WTC11 (cell line): ENCODE results near the gene PANK4. TPM values are rescaled to one million over a fixed set of nuclear protein-coding genes. Genes with fewer than 3 reads are reported as not detected.

Experiments used
- ATAC-seq: fragments of 200-7000 bp; cut with Tn5 transposase; 2 replicates; pipeline ENCODE4 v1.10.0; 2021; ENCODE audit warnings: mild to moderate bottlenecking, moderate library complexity
- CTCF ChIA-PET: fragments of 300-600 bp; sonication (Branson Sonifier 250); formaldehyde crosslinking; loops from one replicate; lab custom pipeline; 2021; ENCODE audit warnings: antibody characterized with exemption; lab: Charles Lee
- POLR2A ChIA-PET: fragments of 350-600 bp; sonication (Branson Sonifier 250); formaldehyde crosslinking; loops from one replicate; lab custom pipeline; 2021; ENCODE audit warnings: antibody characterized with exemption; lab: Charles Lee
- DNase-seq: peaks from one replicate; pipeline ENCODE4 v3.0.0; 2021; ENCODE audit warnings: low spot score
- H3K27ac Mint-ChIP-seq: 2 replicates; pipeline ENCODE4 v1.8.0; 2021; ENCODE audit warnings: mixed read lengths
- H3K27me3 Mint-ChIP-seq: 2 replicates; pipeline ENCODE4 v1.8.0; 2021; ENCODE audit warnings: low read depth, mild to moderate bottlenecking, moderate library complexity, mixed read lengths
- H3K36me3 Mint-ChIP-seq: 2 replicates; pipeline ENCODE4 v1.8.0; 2021; ENCODE audit warnings: mixed read lengths
- H3K4me1 Mint-ChIP-seq: 2 replicates; pipeline ENCODE4 v1.8.0; 2022; ENCODE audit warnings: mixed read lengths
- H3K4me3 Mint-ChIP-seq: 2 replicates; pipeline ENCODE4 v1.8.0; 2021; ENCODE audit warnings: mild to moderate bottlenecking, moderate library complexity, mixed read lengths
- H3K9me3 Mint-ChIP-seq: 2 replicates; pipeline ENCODE4 v1.8.0; 2021; ENCODE audit warnings: mixed read lengths
- ELF4 ChIP-seq: sonication (generic); formaldehyde crosslinking; IDR thresholded peaks from 2 replicates; pipeline ENCODE4 v1.8.1; 2022; ENCODE audit warnings: low read depth, mild to moderate bottlenecking, moderate library complexity, missing genetic modification reagents
- FOXJ3 ChIP-seq: sonication (generic); formaldehyde crosslinking; IDR thresholded peaks from 2 replicates; pipeline ENCODE4 v1.9.0; 2021; ENCODE audit warnings: missing genetic modification reagents, mild to moderate bottlenecking, borderline replicate concordance
- TCF7 ChIP-seq: sonication (generic); formaldehyde crosslinking; IDR thresholded peaks from 2 replicates; pipeline ENCODE4 v1.8.0; 2022; ENCODE audit warnings: mild to moderate bottlenecking, low read depth, missing genetic modification reagents, moderate library complexity
- ZNF232 ChIP-seq: sonication (generic); formaldehyde crosslinking; IDR thresholded peaks from 2 replicates; pipeline ENCODE4 v1.8.0; 2022; ENCODE audit warnings: mild to moderate bottlenecking, missing genetic modification reagents
- ZNF263 ChIP-seq: sonication (generic); formaldehyde crosslinking; IDR thresholded peaks from 2 replicates; pipeline ENCODE4 v1.8.1; 2022; ENCODE audit warnings: low read depth, mild to moderate bottlenecking, moderate library complexity, missing genetic modification reagents
- ZNF532 ChIP-seq: fragments of 250-450 bp; sonication (Bioruptor Pico); IDR thresholded peaks from 2 replicates; pipeline ENCODE4 v1.9.0; 2021; ENCODE audit warnings: mild to moderate bottlenecking, borderline replicate concordance
- total RNA-seq: library from RNA; stranded (reverse); gene quantifications from 3 replicates; pipeline ENCODE4 v1.2.3, GENCODE V29; 2021
- TF ChIP-seq, protein P1 (sequence below): sonication (generic); formaldehyde crosslinking; IDR thresholded peaks from 2 replicates; pipeline ENCODE4 v1.8.0; 2023; ENCODE audit warnings: missing genetic modification reagents, mild to moderate bottlenecking, borderline replicate concordance
- TF ChIP-seq, protein P2 (sequence below): fragments of 250-450 bp; sonication (Bioruptor Pico); conservative IDR thresholded peaks from 2 replicates; pipeline ENCODE4 v1.9.0; 2021; ENCODE audit warnings: mild to moderate bottlenecking
- TF ChIP-seq, protein P3 (sequence below): sonication (generic); formaldehyde crosslinking; IDR thresholded peaks from 2 replicates; pipeline ENCODE4 v1.8.1; 2022; ENCODE audit warnings: mild to moderate bottlenecking, missing genetic modification reagents, moderate library complexity, borderline replicate concordance
- TF ChIP-seq, protein P4 (sequence below): sonication (generic); formaldehyde crosslinking; IDR thresholded peaks from 2 replicates; pipeline ENCODE4 v1.8.0; 2022; ENCODE audit warnings: mild to moderate bottlenecking, missing genetic modification reagents

PANK4 gene
- total RNA-seq, 1 experiment from 2014 or later, result 52.5 TPM

GRCh38 chr1:2460203-2460602 lies 66.2 kb downstream of the PANK4 start:
- ChIA-PET POLR2A (no interaction called here), CTCF (interaction anchor here (0.9 to 1.7 kb wide), 6 partner anchors 16 to 63 kb away, joined by 4 to 5 read pairs (median 4); no protein-coding TSS in a partner anchor)
- TF ChIP-seq, protein P1, sequence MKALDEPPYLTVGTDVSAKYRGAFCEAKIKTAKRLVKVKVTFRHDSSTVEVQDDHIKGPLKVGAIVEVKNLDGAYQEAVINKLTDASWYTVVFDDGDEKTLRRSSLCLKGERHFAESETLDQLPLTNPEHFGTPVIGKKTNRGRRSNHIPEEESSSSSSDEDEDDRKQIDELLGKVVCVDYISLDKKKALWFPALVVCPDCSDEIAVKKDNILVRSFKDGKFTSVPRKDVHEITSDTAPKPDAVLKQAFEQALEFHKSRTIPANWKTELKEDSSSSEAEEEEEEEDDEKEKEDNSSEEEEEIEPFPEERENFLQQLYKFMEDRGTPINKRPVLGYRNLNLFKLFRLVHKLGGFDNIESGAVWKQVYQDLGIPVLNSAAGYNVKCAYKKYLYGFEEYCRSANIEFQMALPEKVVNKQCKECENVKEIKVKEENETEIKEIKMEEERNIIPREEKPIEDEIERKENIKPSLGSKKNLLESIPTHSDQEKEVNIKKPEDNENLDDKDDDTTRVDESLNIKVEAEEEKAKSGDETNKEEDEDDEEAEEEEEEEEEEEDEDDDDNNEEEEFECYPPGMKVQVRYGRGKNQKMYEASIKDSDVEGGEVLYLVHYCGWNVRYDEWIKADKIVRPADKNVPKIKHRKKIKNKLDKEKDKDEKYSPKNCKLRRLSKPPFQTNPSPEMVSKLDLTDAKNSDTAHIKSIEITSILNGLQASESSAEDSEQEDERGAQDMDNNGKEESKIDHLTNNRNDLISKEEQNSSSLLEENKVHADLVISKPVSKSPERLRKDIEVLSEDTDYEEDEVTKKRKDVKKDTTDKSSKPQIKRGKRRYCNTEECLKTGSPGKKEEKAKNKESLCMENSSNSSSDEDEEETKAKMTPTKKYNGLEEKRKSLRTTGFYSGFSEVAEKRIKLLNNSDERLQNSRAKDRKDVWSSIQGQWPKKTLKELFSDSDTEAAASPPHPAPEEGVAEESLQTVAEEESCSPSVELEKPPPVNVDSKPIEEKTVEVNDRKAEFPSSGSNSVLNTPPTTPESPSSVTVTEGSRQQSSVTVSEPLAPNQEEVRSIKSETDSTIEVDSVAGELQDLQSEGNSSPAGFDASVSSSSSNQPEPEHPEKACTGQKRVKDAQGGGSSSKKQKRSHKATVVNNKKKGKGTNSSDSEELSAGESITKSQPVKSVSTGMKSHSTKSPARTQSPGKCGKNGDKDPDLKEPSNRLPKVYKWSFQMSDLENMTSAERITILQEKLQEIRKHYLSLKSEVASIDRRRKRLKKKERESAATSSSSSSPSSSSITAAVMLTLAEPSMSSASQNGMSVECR (CRISPR knock-in tag), result no peak
- TF ChIP-seq FOXJ3 (CRISPR knock-in tag) (no peak), ZNF532 (CRISPR knock-in tag) (no peak), ELF4 (CRISPR knock-in tag) (no peak), ZNF232 (CRISPR knock-in tag) (no peak), ZNF263 (no peak), TCF7 (no peak)
- TF ChIP-seq, protein P2, sequence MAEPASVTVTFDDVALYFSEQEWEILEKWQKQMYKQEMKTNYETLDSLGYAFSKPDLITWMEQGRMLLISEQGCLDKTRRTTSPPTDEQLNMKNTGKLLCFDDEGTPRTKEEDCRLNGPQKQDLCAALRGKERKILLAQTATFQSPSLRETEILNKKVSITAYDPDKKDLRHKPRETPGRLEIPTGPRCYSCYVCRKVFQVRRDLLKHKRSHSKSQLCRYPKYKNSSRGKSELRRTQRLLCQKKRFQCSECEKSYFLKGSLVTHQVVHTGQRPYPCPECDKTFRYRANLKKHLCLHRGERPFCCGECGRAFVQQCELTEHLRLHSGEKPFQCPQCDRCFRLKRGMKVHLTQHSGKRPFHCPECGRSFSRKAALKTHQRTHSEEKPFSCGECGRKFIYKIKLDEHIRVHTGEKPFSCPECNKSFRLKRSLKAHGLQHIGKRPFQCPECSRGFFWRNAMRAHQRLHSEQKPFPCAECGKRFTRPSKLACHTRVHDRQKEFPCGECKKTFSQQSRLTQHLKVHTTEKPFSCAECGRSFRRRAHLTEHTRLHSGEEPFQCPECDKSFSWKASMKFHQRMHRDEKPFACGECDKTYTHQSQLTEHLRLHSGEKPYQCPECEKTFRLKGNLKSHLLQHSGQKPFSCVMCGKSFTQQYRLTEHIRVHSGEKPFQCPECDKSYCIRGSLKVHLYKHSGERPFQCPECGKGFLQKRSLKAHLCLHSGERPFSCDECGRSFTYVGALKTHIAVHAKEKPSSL (CRISPR knock-in tag), result no peak
- TF ChIP-seq, protein P3, sequence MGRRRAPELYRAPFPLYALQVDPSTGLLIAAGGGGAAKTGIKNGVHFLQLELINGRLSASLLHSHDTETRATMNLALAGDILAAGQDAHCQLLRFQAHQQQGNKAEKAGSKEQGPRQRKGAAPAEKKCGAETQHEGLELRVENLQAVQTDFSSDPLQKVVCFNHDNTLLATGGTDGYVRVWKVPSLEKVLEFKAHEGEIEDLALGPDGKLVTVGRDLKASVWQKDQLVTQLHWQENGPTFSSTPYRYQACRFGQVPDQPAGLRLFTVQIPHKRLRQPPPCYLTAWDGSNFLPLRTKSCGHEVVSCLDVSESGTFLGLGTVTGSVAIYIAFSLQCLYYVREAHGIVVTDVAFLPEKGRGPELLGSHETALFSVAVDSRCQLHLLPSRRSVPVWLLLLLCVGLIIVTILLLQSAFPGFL (CRISPR knock-in tag), result no peak
- TF ChIP-seq, protein P4, sequence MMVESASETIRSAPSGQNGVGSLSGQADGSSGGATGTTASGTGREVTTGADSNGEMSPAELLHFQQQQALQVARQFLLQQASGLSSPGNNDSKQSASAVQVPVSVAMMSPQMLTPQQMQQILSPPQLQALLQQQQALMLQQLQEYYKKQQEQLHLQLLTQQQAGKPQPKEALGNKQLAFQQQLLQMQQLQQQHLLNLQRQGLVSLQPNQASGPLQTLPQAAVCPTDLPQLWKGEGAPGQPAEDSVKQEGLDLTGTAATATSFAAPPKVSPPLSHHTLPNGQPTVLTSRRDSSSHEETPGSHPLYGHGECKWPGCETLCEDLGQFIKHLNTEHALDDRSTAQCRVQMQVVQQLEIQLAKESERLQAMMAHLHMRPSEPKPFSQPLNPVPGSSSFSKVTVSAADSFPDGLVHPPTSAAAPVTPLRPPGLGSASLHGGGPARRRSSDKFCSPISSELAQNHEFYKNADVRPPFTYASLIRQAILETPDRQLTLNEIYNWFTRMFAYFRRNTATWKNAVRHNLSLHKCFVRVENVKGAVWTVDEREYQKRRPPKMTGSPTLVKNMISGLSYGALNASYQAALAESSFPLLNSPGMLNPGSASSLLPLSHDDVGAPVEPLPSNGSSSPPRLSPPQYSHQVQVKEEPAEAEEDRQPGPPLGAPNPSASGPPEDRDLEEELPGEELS (CRISPR knock-in tag), result no peak
- Mint-ChIP-seq H3K27ac (no peak overlapping the region), H3K36me3 (no peaks in the 10 kb centered on the region), H3K27me3 (no peaks in the 10 kb centered on the region), H3K4me3 (no peak overlapping the region), H3K4me1 (no peaks in the 10 kb centered on the region), H3K9me3 (no peaks in the 10 kb centered on the region)
- ATAC-seq, result no peak
- DNase-seq, result no peak
